Mucosa of gallbladder (tissue), 1 donor: ENCODE data around the gene PRKG1. TPM values are rescaled to one million over a fixed set of nuclear protein-coding genes. Genes with fewer than 3 reads are reported as not detected.
"Not testable (repeated sequence)": the region's sequence is repeated elsewhere in the genome, so short reads cannot be mapped to it uniquely, and the experiment has no call there.

ENCODE experiments used
- DNase-seq: peaks from one replicate; pipeline ENCODE4 v3.0.0-alpha.2; 2020; ENCODE audit warnings: low spot score
- total RNA-seq: library from RNA; stranded (reverse); gene quantifications from one replicate; pipeline ENCODE4 v1.2.1, GENCODE V29; 2021
- donor health status: DM: no; HTN: no; CAD: no.

PRKG1 gene
- total RNA-seq, 1 donor from 2014 or later, result 28.3 TPM

DNA sequence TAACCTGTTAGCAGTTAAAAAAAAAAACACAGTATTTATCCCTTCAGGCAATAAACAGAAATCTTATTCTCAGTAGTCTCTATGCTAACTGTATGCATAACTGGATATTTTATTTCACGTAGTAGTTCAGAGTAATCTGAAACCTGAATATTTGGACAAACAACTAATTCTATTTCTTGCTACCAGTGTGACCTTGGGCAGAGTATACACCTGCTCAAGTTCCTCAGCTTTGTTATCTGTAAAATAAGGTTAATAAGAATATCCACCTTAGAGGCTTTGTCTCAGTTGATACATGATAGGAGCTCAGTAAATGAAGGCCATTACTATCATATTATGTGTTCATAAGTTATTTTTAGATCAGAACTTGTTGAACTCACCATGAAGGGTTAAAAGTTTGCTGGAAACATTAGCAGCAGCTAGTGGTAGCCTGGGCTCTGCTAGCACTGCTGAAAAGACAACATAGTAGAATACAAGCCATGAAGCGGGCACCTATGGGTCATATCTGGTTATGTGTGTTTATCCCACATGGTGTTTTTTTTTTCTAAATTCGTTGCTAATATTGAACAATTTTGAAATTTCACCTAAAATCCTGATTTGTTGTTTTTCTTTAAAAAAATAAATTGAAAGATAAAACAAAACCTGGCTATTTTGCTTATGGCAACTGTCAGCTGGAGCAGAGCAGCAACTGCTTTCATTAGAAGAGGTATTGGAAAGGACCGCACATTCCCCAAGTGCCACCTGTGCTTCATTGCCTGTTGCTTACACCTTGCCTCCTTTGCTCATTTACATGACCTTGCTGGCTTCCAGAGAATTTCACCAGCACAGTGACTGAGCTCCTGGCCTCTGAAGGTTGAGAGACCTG is 303.0 kb downstream of the PRKG1 start:
- no peak for DNase-seq

DNA sequence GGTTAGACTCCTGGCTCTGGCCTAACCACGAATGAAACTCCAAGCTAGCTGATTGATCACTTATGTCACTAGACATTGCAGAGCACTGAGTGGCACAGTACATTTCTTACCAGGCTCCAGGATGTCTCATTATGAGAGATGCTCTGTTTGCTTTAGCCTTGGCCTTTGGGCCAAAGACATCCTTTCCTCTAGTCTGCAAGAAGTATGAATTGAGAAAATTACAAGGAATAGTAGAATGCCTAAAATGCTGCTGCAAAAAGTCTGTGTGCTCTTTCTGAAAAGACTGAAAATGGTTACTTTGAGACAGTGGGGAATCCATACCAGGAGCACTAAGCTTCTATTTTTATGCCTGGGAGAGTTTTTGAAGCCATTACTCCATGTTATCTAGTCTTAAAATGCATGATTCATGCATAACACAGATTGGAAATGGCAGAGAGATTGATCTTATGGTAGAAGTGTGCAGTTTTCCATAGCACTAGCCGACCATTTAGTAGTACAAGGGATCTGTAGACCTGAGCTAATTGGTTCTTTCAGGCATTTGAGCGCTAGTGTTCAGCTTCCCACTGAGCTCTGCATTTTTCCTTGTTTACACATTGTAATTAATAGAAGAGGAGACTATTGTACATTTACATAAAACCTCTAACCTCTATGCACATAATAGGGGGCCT is 303.8 kb downstream of the PRKG1 start:
- DNase-seq, result no peak

DNA sequence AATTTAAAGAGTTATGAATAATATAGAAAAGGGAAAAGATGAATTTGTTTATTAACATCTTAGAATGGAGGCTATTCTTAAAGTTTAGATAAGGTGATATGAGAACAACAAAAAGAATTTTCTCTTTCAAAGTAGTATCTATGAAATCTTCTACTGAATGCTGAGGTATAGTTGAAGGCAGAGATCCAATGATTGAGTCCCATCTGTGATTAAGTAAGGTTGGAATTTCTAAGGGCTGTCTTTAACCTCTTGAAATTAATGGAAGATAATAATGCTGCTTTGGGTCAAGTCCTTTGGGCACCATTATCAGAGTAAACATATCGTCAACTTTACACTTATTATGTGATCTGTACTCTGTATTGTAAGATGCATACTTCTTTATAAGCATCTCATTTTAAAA is 307.9 kb downstream of the PRKG1 start:
- no peak for DNase-seq

DNA sequence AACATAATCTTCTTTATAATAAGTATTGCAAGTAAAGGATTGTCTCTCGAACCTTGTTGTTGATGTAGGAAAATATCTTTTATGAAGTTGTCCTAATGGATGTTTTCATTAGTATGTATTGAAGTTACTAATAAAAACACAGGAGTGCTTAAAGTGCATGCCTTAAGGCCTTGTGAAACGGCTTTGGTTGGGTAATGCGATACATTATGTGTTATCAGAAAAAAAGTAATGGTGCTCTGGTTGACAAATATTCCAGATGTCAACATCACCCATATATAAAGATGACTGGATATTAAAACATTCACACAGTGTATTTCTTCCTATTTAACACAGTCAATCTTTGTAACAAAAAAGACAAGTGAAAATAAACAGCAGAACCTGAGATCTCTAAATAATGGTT is 310.7 kb downstream of the PRKG1 start:
- DNase-seq, result no peak

DNA sequence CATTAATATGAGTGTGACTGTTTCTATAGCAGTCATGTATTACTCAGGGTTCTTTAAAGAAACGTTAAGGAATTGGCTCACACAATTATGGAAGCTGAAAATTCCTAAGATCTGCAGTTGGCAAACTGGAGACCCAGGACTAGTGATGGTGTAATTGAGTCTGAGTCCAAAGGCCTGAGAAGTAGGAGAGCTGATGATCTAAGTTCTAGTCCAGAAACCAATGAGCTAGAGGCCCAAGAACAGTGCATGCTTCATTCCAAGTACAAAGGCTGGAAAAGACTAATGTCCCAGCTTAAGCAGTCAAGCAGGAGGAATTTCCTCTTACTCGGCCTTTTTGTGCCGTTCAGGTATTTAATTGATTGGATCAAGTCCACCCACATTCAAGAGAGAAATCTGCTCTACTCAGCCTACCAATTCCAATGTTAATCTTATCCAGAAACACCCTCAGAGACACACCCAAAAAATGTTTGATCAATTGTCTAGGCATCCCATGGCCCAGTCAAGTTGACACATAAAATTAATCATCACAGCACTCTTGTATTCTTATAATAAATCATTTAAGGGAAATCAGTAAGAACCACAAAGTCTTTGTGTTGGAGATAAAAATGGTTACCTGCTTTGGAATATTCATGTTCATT is 312.1 kb downstream of the PRKG1 start:
- DNase-seq, result no peak

DNA sequence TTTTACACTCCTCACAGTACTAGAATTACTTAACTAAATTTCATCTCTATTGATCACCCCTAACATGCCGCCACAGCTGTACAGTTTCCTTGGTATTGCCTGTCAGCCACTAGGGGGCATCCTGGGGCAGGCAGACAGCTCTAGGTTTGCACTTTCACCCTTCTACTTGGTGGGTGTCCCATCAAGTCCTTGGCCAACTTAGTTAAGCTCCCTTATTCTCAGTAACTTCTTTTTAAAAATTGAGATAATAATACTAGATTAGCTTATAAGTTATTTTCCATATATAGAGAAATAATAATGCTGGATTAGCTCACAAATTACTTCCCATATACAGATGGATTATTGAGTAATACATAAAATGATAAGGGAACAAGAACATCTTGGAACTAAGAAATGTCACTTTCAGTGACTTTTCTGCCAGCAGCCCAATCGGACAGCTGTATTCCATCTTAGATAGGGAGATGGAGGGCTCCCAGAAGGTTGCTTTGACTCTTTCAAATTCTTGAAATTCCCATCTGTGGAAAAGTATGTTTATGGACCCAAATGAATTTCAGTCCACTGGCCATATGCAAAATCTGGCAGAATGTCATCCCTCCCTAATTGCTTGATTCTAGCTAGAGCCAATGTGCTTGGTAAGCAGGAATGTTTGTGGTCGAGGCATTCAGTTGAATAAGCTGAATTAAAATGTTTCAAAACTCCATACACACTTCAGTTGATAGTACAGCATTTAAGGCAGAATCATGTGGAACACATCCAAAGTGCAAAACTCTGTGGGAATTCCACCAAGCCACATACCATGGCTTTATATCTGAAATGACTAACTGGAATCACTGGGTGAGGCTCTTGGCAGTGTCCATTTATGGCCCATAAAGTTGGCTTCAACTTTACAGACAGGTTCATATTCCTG is 315.4 kb downstream of the PRKG1 start:
- no peak for DNase-seq

DNA sequence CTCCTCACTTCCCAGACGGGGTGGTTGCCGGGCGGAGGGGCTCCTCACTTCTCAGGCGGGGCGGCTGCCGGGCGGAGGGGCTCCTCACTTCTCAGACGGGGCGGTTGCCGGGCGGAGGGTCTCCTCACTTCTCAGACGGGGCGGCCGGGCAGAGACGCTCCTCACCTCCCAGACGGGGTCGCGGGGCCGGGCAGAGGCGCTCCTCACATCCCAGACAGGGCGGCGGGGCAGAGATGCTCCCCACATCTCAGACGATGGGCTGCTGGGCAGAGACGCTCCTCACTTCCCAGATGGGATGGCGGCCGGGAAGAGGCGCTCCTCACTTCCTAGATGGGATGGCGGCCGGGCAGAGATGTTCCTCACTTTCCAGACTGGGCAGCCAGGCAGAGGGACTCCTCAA is 318.7 kb downstream of the PRKG1 start:
- DNase-seq, result not testable (repeated sequence)

DNA sequence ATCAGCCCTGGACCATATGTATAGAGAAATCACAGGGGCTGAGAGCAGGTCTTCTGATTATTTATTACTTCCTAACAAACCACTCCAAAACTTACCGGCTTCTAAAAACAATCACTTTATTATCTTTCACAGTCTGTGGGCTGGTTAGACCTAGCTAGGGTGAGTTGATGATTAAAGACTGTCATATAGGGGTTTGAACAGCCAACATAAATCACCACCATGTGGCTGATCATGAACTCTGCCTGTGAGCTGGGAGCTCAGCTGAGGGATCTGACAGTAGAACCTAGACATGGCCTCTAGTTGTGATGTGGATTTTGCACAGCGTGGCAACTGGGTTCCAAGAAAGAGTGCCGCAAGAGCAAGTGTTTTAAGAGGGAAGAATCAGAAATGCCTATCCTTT is 319.8 kb downstream of the PRKG1 start:
- no peak for DNase-seq

DNA sequence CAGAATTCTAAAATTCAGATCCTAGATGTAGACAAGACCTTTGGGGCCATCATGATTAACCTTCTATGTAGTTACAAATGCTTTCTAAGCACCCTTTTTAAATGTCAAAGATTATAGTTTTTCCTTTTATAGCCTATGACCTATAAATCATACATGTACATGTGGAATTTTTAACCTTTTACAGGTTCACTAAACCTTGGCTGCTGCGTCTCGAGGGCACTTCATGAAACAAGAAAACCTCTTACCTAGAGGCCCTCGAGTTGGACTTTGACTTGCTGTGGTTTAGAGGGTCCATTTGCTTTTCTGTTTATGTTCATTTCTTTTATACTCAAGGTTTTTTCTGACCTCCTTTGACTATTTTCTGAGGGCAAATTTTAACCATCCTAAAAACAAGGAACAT is 323.0 kb downstream of the PRKG1 start:
- no peak for DNase-seq

DNA sequence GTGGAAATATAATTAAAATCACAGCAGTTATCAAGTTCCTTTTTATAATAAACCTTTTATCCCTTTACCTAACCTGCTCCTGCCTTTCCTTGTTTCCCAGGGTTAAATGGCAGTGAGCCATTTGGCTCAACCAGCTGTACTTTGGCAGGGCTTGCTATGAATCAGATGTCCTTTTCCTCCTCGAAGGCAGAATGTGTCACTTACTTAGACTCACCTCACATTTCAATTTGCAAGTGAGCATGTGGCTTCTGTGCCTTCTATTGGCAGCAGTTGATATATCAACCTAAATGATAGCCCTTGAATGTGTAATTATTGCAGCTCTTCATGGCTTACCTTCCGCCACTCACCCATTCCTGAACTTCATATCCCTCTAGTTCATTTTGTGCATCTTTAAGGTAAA is 323.4 kb downstream of the PRKG1 start:
- DNase-seq, result peak; percentile 80

DNA sequence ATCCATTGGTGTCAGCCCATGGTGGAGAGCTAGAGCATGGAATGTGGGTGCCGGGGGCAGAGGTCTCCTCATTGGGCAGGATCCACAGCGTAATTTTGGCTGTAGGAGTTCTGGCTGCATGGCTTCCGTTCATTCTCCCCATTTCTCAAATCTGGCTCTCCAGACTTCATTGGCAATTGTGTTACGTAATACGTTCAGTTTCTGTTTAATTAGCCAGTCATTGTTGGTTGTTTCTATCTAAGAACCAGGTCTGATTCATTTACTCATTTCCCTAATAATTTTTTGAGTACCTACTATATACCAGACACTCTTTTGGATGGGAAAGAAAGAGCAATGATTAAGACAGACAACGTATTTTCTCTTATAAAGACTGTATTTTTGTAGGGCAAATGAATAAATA is 325.6 kb downstream of the PRKG1 start:
- DNase-seq, result no peak

DNA sequence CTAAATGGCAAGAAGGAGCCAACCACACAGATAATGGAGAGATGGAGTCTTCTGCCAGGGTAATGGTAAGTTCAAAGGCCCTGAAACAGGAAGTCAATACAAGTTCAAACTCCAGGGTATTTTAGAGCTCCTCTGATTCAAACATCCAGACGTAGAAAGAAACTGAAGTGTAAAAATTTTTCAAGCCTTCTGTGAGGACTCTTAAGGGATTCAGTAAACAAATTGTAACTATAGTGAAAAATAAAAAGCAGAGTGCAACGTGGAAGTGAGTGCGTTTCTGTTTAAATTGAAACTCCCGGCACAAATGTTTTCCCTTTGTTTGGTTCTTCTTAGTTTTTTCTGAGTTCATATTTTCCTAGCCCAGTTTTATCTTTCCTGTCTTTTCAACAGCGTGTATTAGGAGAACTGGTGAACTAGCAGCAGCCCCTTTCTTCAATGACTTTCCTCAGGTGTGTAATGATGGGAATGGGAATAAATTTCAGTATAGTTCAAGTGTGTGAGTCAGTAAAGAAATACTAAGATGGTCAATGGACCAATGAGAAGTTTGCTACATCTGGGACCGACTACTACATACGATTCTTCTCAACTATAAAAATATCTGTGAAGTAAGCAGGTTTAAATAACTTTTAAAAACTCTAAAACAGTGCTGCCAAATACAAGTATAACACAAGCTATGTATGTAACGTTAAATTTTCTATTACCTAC is 326.3 kb downstream of the PRKG1 start:
- DNase-seq, result no peak

DNA sequence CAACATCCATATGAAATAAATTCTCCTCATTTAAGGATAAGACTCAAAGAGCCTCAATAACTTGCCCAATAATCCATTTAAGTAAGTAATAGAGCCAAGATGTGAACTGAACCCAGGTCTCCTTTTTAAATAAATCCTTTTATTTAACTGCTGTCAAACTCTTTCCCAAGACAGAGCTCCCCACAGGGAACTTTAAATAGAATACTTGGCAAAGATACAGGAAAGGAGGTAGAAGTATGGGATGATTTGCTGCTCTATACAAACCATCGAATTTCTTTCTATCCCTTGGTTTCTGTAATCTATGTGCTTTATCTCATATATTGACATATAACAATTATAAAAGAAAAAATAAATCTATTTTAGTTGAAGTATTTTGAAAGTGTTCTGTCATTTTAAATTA is 329.2 kb downstream of the PRKG1 start:
- DNase-seq, result no peak

DNA sequence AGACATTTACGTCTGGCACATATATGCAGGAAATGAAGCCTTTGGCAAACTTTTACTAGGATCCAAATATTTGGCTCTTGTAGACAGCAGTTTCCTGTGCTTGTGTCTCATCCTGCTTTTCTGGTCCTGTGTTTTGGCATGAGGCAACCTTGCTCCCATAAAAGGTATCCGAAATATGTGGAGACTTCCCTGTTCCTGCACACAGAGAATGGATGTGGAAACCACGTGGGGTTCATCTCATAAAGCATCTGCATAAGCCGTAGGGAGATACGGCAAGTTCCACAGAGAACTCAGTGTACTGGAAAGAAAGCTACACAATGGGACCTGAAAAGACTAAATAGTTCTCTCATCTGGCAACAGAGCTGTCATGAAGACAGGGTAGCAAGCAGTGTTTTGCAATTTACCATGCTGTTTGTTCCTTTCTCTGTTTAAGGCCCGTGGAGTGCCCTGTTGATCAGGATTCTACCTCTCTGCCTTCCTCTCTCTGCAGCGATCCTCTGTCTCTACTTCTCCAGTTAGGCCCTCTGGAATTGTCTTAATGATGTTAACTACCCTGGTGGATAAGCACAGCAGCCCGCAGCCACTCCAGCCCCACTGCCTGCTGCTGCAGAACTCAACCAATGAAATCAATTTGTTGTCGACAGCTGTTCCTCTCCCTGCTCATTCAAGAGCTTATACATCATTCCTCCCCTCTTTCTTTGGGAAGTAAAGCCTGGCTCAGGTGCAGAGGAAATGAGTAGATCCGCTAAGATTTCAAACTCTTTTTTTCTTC is 331.5 kb downstream of the PRKG1 start:
- DNase-seq, result no peak

DNA sequence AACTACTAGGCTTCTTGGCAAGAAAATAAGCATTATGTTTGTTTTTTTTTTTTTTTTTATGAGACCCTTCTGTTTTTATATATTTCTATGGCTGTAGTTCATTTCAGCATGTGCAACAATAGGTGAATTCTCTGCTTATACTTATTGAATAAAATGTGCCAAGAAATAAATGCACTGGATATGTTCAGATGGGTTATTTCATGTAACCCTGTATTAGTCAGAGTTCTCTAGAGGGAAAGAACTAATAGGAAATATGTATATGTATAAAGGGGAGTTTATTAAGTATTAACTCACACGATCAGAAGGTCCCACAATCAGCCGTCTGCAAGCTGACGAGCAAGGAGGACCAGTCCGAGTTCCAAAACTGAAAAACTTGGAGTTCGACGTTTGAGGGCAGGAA is 332.3 kb downstream of the PRKG1 start:
- DNase-seq, result no peak

DNA sequence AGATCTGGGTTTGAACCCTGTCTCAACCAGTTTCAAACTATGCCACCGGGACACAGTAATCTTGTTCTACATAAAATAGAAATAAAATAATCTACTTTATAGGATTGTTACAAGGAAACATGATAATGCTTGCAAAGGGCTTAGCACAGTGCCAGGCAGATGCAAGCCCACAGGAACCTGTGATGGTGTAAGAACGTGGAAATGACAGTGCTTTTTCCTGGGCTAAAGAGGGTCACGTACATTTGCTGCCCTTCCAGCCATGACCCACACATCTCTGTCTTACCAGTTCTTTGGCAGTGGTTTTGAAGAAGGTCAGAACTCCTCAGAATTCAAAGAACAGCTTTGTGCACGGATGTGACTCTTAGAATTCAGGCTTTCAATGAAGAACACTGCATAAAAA is 342.2 kb downstream of the PRKG1 start:
- DNase-seq, result no peak

DNA sequence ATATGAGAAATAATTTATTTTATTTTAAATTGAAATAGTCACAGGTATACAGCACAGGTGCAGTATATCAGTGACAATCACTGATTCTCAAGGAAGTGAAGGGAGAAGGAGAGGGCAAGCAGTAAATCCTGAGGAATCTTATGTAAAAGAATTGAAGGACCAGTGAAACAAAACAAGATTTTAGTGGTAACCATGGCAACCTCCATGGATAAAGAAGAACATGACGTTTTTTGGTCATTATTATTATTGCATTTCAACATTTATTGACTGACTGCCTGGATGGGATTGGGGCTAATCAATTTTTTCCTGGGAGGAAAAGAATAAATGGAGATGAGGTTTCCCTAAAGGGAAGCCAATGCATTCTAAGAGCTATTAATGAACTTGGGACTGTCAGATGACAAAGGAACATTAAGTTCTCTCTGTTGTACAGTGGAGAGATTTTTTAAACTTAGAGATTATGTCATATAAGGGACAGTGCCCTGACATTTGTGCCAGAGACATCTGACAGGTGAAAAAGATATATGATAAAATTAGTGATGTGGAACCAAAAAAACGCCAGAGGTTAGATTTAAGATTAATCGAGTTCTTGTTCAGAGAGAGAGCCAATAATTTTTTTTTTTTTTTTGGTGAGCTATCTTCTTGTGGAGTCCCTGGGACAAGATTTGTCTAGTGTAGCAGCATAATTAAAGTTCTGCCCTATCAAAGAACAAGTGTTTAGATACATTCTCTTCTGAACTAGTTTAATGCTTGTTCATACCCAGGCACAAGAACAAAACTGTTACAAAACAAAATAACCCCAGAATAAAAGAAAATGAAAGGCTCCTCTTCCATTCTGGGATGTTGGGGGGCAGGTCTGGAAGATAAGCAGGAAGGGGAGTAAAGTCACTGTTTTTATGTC is 345.2 kb downstream of the PRKG1 start:
- no peak for DNase-seq

DNA sequence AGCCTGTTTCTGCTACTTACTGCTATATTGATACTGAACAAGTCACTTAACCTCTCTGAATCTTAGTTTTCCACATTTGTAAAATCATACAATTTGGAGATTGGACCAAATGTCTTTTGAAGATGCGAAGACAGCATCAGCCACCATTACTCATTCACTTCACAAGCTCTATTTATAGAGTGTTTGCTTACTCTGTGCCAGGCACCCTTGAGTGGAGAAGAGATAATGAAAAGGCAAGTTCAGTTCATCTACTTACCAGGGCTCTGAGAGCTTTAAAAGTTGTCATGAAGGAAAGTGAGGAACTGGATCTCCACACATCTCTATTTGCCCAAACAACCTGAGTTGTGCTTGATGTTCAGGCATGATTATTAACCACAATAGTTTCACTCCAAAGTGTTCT is 347.6 kb downstream of the PRKG1 start:
- DNase-seq, result no peak
